NCI-H1436 (cell line): ENCODE data around the gene DCDC1.
"Not testable (repeated sequence)": the region's sequence is repeated elsewhere in the genome, so short reads cannot be mapped to it uniquely, and the experiment has no call there.

Experiments
- DNase-seq: peaks from one replicate; lab custom pipeline; 2025; lab: John Stamatoyannopoulos, UW

DCDC1 gene

GRCh38 chr11:30987819-30988218, 381.7 kb downstream of the DCDC1 start:
- no peak for DNase-seq

- DNase-seq, result no peak
Measured at GRCh38 chr11:30985536-30985935, 384.0 kb downstream of the DCDC1 start.

- DNase-seq, result no peak
Measured at GRCh38 chr11:30984827-30985226, 384.7 kb downstream of the DCDC1 start.

DNA sequence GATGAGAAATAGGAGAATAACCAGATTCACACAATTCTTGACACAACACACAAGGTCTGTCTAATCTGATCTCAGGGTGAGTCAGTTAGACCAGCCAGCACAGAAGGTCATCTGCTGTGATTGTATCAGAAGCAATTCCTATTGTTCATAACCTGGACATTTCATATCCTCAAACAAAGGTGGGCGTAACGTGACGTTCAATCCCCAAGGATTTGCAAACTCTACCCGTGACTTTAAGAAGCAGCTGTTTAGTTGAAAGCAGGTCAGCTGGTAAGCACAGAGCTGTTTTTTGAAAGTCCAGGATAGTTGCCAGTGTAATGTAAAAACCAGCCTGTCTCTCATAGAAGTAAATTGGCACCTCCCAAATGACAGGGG, 385.1 kb downstream of the DCDC1 start:
- no peak for DNase-seq

GRCh38 chr11:30983776-30984441, 385.6 kb downstream of the DCDC1 start:
- no peak for DNase-seq

GRCh38 chr11:30983143-30983542, 386.4 kb downstream of the DCDC1 start:
- DNase-seq, result no peak

- DNase-seq, result no peak
Measured at GRCh38 chr11:30967579-30967978, 402.0 kb downstream of the DCDC1 start.

GRCh38 chr11:30960387-30960992, 409.0 kb downstream of the DCDC1 start:
- peak; percentile 25 for DNase-seq

DNA sequence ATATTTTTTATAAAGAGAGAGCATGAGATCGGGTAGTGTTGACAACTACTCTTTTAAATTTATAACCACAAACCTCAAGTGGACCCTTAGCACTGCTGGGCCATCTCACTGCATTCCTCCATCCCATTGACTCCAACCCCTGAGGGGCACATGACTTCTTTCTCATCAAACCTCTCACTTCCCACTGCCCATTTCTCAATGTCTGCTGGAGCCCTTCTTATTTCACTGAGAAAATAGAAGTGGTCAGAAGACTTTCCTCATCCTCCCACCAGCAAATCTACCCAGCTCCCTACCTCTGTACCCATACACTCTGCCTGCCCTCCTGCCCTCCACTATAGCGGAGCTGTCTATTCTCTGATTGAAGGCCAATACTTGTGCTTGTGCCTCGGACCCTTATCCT, 412.8 kb downstream of the DCDC1 start:
- DNase-seq, result no peak

- DNase-seq, result no peak
Measured at GRCh38 chr11:30949838-30950237, 419.7 kb downstream of the DCDC1 start.

- not testable (repeated sequence) for DNase-seq
Measured at GRCh38 chr11:30947715-30948114, 421.8 kb downstream of the DCDC1 start.

- no peak for DNase-seq
Measured at GRCh38 chr11:30938810-30939209, 430.7 kb downstream of the DCDC1 start.

GRCh38 chr11:30938171-30938570, 431.4 kb downstream of the DCDC1 start:
- DNase-seq, result no peak

DNA sequence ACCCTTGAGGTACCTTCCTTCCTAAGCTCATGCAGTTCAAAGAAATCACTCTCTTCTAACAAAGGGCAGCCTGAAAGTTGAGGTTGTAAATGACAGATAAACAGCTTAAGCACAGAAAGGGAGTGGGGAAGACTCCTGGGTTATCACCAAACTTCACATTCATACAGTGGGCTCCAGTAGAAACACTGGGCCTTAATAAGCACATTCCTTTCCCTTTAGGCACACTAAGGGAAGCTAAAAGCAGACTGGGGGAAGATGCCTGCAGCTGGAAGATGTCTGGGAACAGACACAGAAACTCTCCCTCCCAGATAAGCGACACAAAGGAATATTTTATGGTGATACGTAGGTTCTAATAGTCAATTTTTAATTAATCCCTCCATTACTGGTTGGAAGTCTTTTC, 433.0 kb downstream of the DCDC1 start:
- no peak for DNase-seq

DNA sequence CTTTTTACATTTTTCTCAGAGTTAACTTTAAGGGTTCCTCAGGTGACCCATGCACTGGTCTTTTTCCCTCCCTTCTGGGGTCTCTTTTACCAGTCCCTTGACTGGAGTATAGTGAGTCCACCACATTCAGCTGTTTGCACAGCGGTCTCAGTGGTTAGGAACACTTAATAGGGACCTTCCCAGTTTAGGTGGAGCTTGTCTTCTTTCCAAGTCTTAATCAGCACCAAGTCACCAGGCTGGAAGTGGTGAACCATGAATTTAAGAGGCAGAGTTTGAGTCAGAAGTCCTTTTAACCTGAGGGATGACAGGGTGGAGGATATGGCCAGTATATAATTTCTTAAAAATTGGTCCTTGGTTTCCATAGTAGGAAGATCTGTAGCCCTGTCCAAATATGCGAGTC, 433.7 kb downstream of the DCDC1 start:
- no peak for DNase-seq

DNA sequence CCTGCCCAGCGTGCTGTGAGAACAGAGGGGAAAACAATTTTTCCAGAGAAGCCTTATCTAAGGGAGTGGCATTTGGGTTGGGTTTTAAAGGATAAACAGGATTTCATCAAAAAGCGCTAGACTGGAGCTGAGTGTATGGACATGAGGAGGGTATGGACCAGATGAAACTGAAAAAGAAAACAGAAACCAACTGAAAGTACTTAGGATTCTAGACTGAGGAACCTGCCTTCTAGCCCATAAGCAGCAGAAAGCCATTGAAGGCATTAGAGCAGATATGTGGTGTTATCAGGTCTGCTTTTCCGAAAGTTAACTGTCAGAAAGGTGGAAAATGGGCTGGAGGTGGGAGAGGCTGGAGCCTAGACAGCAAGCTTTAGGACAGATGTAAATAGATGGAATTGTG, 443.4 kb downstream of the DCDC1 start:
- DNase-seq, result no peak

DNA sequence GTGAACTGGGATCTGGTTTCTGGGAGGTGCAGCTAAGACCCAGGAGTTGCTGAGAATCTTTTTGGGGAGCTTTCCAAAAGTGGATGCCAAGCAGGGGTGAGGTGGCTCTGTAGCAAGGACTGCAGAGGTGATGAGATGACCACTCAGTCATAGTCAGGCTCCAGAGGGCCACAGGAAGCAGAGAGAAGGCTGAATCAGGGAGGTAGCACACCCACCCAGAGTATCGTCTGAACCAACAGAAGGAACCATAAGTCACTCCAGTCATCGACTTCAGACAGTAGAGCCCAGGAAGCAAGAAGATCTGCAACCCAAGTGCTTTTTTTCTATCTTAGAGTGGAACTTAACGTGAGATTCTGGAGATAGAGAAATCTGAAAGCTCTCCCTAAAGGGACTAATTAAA, 447.7 kb downstream of the DCDC1 start:
- DNase-seq, result no peak

- no peak for DNase-seq
Measured at GRCh38 chr11:30919389-30920152, 450.0 kb downstream of the DCDC1 start.

- peak; percentile 21 for DNase-seq
Measured at GRCh38 chr11:30917859-30918478, 451.6 kb downstream of the DCDC1 start.

- no peak for DNase-seq
Measured at GRCh38 chr11:30917266-30917665, 452.3 kb downstream of the DCDC1 start.

- DNase-seq, result no peak
Measured at GRCh38 chr11:30916764-30917163, 452.8 kb downstream of the DCDC1 start.

DNA sequence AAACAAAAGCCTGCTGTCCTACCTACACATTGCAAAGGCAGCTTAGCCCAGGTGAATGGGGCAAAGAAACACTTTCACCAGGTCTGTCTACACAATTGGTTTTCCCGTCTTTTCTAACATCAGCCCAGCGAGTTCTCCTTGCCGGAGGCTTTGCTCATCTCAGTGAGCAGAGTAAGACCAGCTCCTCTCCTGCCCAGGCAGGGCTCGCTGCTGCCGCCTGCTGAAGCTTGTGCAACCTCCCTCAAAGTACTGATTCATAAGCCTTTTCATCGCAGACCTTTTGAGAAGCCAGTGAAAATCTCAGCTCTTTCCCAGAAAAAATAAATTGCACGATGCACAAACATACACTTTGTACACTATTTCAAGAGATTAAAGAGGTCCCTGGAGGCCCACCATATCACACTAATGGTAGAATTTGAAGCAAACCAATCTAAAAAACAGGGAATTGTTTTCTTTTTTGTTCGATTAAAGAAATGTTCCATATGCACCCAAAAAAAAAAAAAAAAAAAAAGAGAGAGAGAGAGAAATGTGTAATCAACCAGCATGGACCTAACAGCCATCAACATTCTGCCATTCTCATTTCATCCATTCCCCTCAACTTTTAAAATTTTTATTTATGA, 455.3 kb downstream of the DCDC1 start:
- DNase-seq, result peak; percentile 0
